Parathyroid adenoma (tissue), 2 donors: Measurements from ENCODE around the gene PITX2.

Experiments
- H2AFZ ChIP-seq: fragments of 300-600 bp; sonication (generic); one replicate; pipeline ENCODE4 v1.7.0; 2017; ENCODE audit warnings: antibody characterized with exemption, mild to moderate bottlenecking
- H3K27ac ChIP-seq: fragments of 300-600 bp; sonication (generic); one replicate; pipeline ENCODE4 v1.7.0; 2017
- H3K27me3 ChIP-seq: fragments of 300-600 bp; sonication (generic); one replicate; pipeline ENCODE4 v1.7.0; 2017; ENCODE audit warnings: low read length; ENCODE audit not compliant: control insufficient read depth, insufficient read depth
- H3K36me3 ChIP-seq: fragments of 300-600 bp; sonication (generic); one replicate; pipeline ENCODE4 v1.7.0; 2017; ENCODE audit warnings: low read length; ENCODE audit not compliant: control insufficient read depth, insufficient read depth
- H3K4me1 ChIP-seq: fragments of 300-600 bp; sonication (generic); one replicate; pipeline ENCODE4 v1.7.0; 2017; ENCODE audit warnings: control low read depth
- H3K4me2 ChIP-seq: fragments of 300-600 bp; sonication (generic); one replicate; pipeline ENCODE4 v1.7.0; 2017; ENCODE audit warnings: low read length
- H3K4me3 ChIP-seq: fragments of 300-600 bp; sonication (generic); one replicate; pipeline ENCODE4 v1.7.0; 2017; ENCODE audit warnings: low read depth, low read length
- H3K79me2 ChIP-seq: fragments of 300-600 bp; sonication (generic); one replicate; pipeline ENCODE4 v1.7.0; 2017; ENCODE audit warnings: control low read depth
- H3K9ac ChIP-seq: fragments of 300-600 bp; sonication (generic); one replicate; pipeline ENCODE4 v1.7.0; 2017; ENCODE audit warnings: mild to moderate bottlenecking
- H3K9me3 ChIP-seq: fragments of 300-600 bp; sonication (generic); one replicate; pipeline ENCODE4 v1.7.0; 2017; ENCODE audit warnings: low read length; ENCODE audit not compliant: control insufficient read depth
- TF ChIP-seq, protein P1 (sequence below): fragments of 300-600 bp; sonication (generic); IDR thresholded peaks from one replicate; pipeline ENCODE4 v1.7.0; 2017; ENCODE audit warnings: antibody characterized with exemption, mild to moderate bottlenecking
- donor health status: primary hyperparathyroidism.

PITX2 gene

DNA sequence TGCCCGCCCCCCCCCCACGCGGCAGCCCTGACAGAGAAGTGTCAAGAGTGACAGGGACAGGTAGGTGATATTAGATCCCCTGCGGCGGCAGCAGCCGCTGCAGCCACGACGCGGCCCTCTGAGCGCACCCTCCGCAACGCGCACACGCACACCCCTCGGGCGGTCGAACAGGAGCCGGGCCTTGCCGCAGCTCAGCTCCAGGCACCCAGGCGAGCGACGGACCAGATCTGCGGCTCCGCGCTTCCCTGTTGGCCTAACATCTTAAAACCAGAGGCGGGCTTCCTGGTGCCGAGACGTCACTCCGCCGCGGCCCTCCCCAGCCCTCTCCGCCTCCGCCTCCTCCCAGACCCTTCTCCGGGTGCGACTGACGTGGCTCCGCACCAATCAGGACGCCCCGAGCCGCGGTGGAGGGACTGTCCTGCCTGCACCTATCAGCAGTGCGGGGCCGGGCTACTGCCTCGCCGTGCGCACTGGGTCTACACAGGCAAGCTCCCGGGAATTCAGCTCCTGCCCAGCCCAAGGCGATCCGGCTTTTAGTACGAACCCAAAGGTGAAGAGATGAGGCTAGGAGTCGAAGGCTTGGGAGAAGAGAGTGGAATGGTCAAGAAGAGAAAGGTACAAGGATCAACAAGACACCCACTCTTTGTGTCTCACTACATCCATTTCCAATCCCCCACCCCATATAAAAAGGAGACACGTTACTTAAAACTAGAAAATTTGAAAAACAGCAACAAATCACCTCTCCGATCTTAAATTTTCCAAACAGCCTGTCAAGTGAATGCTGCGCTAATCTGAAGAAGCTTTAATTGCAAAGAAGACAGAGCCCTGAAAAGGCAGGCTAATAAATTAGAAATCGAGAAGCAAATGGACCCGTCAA lies at the start of gene PITX2:
Gene PITX2, minus strand, starts transcription at position 237 of the 877 bp plus-strand sequence. CDS start 617 bp downstream, outside the sequence.
- H3K4me1 ChIP-seq: no peaks in the 10 kb centered on the region
- H2AFZ ChIP-seq: no peak within 1 kb of the TSS
- H3K9me3 ChIP-seq: no peaks in the 10 kb centered on the region
- H3K9ac ChIP-seq: no peak within 1 kb of the TSS
- peak within 1 kb of the TSS; percentile 6 for H3K4me2 ChIP-seq
- H3K27me3 ChIP-seq: peaks cover 28% of the 10 kb centered on the region
- TF ChIP-seq, protein P1, sequence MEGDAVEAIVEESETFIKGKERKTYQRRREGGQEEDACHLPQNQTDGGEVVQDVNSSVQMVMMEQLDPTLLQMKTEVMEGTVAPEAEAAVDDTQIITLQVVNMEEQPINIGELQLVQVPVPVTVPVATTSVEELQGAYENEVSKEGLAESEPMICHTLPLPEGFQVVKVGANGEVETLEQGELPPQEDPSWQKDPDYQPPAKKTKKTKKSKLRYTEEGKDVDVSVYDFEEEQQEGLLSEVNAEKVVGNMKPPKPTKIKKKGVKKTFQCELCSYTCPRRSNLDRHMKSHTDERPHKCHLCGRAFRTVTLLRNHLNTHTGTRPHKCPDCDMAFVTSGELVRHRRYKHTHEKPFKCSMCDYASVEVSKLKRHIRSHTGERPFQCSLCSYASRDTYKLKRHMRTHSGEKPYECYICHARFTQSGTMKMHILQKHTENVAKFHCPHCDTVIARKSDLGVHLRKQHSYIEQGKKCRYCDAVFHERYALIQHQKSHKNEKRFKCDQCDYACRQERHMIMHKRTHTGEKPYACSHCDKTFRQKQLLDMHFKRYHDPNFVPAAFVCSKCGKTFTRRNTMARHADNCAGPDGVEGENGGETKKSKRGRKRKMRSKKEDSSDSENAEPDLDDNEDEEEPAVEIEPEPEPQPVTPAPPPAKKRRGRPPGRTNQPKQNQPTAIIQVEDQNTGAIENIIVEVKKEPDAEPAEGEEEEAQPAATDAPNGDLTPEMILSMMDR: no peak
- H3K36me3 ChIP-seq: no peaks in the 10 kb centered on the region
- H3K4me3 ChIP-seq: no peak within 1 kb of the TSS
- H3K27ac ChIP-seq: no peak within 1 kb of the TSS
- no peaks in the 10 kb centered on the region for H3K79me2 ChIP-seq

DNA sequence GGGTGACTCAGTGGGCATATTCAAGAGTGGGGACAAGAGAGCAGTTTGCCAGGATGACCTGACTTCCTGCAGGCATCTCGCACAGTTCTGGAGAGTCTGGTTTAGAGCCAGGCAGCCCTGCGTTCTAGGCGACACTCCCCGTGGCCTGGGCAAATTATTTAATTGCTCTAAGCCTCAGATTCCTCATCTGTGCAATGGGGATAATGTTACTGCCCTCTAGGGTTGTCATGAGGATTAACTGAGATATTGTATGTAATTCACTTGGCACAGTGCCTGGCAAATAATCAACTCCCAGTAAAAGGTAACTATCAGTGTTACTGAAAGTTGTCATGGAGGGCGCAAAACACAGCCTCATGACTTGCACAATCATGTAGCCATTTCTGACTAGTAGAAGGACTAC lies 48.8 kb upstream of the PITX2 start:
- Histone ChIP-seq H2AFZ (no peak overlapping the region), H3K9me3 (no peaks in the 10 kb centered on the region), H3K4me1 (no peaks in the 10 kb centered on the region), H3K27me3 (no peaks in the 10 kb centered on the region), H3K9ac (no peak overlapping the region), H3K79me2 (no peaks in the 10 kb centered on the region), H3K4me3 (no peak overlapping the region), H3K36me3 (no peaks in the 10 kb centered on the region), H3K27ac (no peak overlapping the region), H3K4me2 (no peak overlapping the region)
- TF ChIP-seq, protein P1: no peak

DNA sequence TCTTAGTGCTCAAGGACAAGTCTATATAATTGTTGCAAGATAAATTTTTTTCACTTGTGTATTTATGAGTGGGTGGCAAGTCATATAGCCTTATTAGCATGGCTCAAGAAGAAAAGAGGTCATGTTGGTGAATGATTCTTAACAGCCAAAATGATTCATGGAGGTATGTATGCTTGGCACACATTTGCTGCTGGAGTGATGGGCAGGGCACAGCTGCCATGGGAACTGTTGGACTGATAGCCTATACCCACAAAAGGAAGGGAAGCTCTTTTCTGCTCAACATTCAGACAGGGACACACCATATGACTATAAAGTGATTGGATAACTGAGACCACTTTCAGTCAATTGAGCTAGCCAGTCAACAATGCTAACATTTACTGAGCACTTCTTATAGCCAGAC lies 46.8 kb upstream of the PITX2 start:
- Histone ChIP-seq H3K4me1 (no peaks in the 10 kb centered on the region), H3K4me3 (no peak overlapping the region), H2AFZ (no peak overlapping the region), H3K79me2 (no peaks in the 10 kb centered on the region), H3K27me3 (no peaks in the 10 kb centered on the region), H3K9me3 (no peaks in the 10 kb centered on the region), H3K9ac (no peak overlapping the region), H3K27ac (no peak overlapping the region), H3K36me3 (no peaks in the 10 kb centered on the region), H3K4me2 (no peak overlapping the region)
- TF ChIP-seq, protein P1: no peak

DNA sequence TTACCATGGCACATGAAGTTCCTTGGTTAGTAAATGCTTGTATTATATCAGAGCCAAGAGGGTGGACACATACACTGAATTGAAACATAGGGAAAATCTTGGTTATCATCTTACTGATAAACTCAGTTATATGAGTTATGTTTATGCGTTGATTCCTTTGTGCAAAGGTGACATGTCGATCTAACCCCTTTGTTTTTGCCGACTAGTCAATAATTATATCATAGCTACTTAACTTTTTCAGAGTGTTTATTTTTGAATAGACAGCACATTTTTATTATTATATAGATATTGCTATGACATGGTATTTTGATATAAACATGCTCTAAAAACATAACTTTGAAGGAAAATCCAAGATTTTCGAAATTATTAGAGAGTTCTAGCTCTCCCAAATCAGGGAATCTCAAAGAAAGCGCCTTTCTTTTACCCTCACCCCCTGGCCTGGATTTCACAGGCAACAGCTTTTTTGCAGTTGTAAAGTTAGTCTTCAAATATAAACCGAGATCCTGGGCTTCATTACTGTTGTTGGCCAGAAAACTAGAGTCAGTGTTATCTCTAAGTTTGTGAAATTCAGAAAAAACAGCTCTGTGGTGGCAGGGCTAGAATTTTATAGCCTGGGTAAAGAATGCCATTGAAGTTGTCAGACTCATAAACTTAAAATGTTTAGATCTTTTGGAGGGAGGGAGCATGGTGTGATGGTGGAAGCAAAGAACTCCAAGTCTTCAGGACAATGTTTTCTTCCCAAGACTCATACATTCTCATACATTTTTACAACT lies 45.8 kb upstream of the PITX2 start:
- no peaks in the 10 kb centered on the region for H3K4me1 ChIP-seq
- no peaks in the 10 kb centered on the region for H3K79me2 ChIP-seq
- H3K4me2 ChIP-seq: no peak overlapping the region
- H3K36me3 ChIP-seq: no peaks in the 10 kb centered on the region
- no peaks in the 10 kb centered on the region for H3K9me3 ChIP-seq
- no peak overlapping the region for H2AFZ ChIP-seq
- no peaks in the 10 kb centered on the region for H3K27me3 ChIP-seq
- TF ChIP-seq, protein P1: no peak
- no peak overlapping the region for H3K4me3 ChIP-seq
- no peak overlapping the region for H3K27ac ChIP-seq
- H3K9ac ChIP-seq: no peak overlapping the region
